CD14-positive monocyte (primary cell): Measurements from ENCODE around the gene SLCO2A1. TPM values are rescaled to one million over a fixed set of nuclear protein-coding genes. Genes with fewer than 3 reads are reported as not detected.

Source experiments
- DNase-seq, 3 donors: peaks; one replicate each; pipeline ENCODE4 v3.0.0-alpha.2; 2011 to 2022
- H2AFZ ChIP-seq: 2 replicates; pipeline ENCODE4 v1.6.0; 2012; ENCODE audit warnings: mild to moderate bottlenecking, low read depth, low read length, inconsistent platforms; ENCODE audit not compliant: insufficient read depth, poor library complexity, severe bottlenecking
- H3K27ac ChIP-seq, 2 donors: 1 replicate in 1 of 2; 2 replicates in 1 of 2; pipeline ENCODE4 v1.5.1; 2012 to 2013; ENCODE audit warnings: low read length in 2 of 2, control low read depth in 1 of 2, inconsistent platforms in 1 of 2, low read depth in 1 of 2, mild to moderate bottlenecking in 1 of 2
- H3K27me3 ChIP-seq, 2 donors: one replicate each; pipeline versions ENCODE4 v1.6.0 to v1.6.1; 2011 to 2013; ENCODE audit warnings: low read length in 2 of 2; ENCODE audit not compliant: control insufficient read depth in 2 of 2, insufficient read depth in 2 of 2
- H3K36me3 ChIP-seq, 2 donors: replicated peaks in 1 of 2; 1 replicate in 1 of 2; 2 replicates in 1 of 2; pipeline versions ENCODE4 v1.5.1 to v1.6.1; 2012 to 2013; ENCODE audit warnings: low read length in 2 of 2, control low read depth in 1 of 2, inconsistent platforms in 1 of 2, mild to moderate bottlenecking in 1 of 2; ENCODE audit not compliant: insufficient read depth in 2 of 2, control insufficient read depth in 1 of 2
- H3K4me1 ChIP-seq, 2 donors: 1 replicate in 1 of 2; 2 replicates in 1 of 2; pipeline versions ENCODE4 v1.5.1 to v1.6.1; 2012 to 2013; ENCODE audit warnings: low read length in 2 of 2, control low read depth in 1 of 2, inconsistent platforms in 1 of 2, mild to moderate bottlenecking in 1 of 2, moderate library complexity in 1 of 2; ENCODE audit not compliant: insufficient read depth in 2 of 2, control insufficient read depth in 1 of 2
- H3K4me2 ChIP-seq: replicated peaks from 2 replicates; pipeline ENCODE3; 2012; ENCODE audit warnings: low read length, moderate library complexity, mild to moderate bottlenecking; ENCODE audit not compliant: poor library complexity, severe bottlenecking; ENCODE audit errors: extremely low read depth
- H3K4me3 ChIP-seq, 3 experiments: fragments of 200-600 bp in 1 of 3; sonication (generic) in 1 of 3; replicated peaks in 1 of 3; 1 replicate in 2 of 3; 2 replicates in 1 of 3; pipeline ENCODE4 v1.5.1; 2011 to 2013; ENCODE audit warnings: low read length in 3 of 3, mild to moderate bottlenecking in 3 of 3, control low read depth in 2 of 3, low read depth in 2 of 3, inconsistent platforms in 1 of 3, moderate library complexity in 1 of 3
- H3K79me2 ChIP-seq: 2 replicates; pipeline ENCODE4 v1.6.0; 2012; ENCODE audit warnings: mild to moderate bottlenecking, control low read depth, inconsistent platforms, low read length, moderate library complexity; ENCODE audit not compliant: insufficient read depth
- H3K9ac ChIP-seq: 2 replicates; pipeline ENCODE4 v1.6.0; 2017; ENCODE audit warnings: low read length, mild to moderate bottlenecking; ENCODE audit not compliant: insufficient read depth, poor library complexity, severe bottlenecking
- H3K9me3 ChIP-seq, 2 donors: replicated peaks in 1 of 2; 1 replicate in 1 of 2; 2 replicates in 1 of 2; pipeline versions ENCODE4 v1.5.1 to v1.6.1; 2012 to 2013; ENCODE audit warnings: low read length in 2 of 2, control low read depth in 1 of 2; ENCODE audit not compliant: control insufficient read depth in 1 of 2, insufficient read depth in 1 of 2
- H4K20me1 ChIP-seq: 2 replicates; pipeline ENCODE4 v1.6.0; 2012; ENCODE audit warnings: mild to moderate bottlenecking, low read length, control low read depth, moderate library complexity; ENCODE audit not compliant: insufficient read depth
- H3K27ac Mint-ChIP-seq, 7 donors: one replicate each; pipeline ENCODE4 v1.8.0; 2020; ENCODE audit warnings: mild to moderate bottlenecking in 7 of 7, mixed read lengths in 7 of 7, moderate library complexity in 6 of 7, inconsistent platforms in 2 of 7
- H3K27me3 Mint-ChIP-seq, 3 donors: one replicate each; pipeline ENCODE4 v1.8.0; 2021 to 2022; ENCODE audit warnings: low read depth in 3 of 3, mild to moderate bottlenecking in 3 of 3, mixed read lengths in 3 of 3, moderate library complexity in 3 of 3, inconsistent platforms in 1 of 3
- H3K36me3 Mint-ChIP-seq, 2 donors: one replicate each; pipeline ENCODE4 v1.8.0; 2020; ENCODE audit warnings: mixed read lengths in 2 of 2, inconsistent platforms in 1 of 2, mild to moderate bottlenecking in 1 of 2
- H3K4me1 Mint-ChIP-seq: one replicate; pipeline ENCODE4 v1.8.0; 2020; ENCODE audit warnings: mild to moderate bottlenecking, mixed read lengths
- H3K4me3 Mint-ChIP-seq, 2 donors: one replicate each; pipeline ENCODE4 v1.8.0; 2020; ENCODE audit warnings: mild to moderate bottlenecking in 2 of 2, mixed read lengths in 2 of 2, moderate library complexity in 1 of 2
- H3K9me3 Mint-ChIP-seq, 7 donors: one replicate each; pipeline ENCODE4 v1.8.0; 2020 to 2022; ENCODE audit warnings: mixed read lengths in 7 of 7, mild to moderate bottlenecking in 6 of 7, moderate library complexity in 6 of 7, inconsistent platforms in 2 of 7
- CTCF ChIP-seq: fragments of 200-600 bp; IDR thresholded peaks from one replicate; pipeline ENCODE4 v1.8.0; 2022; ENCODE audit warnings: antibody characterized with exemption, mild to moderate bottlenecking
- WGBS: methylation state at CpG from one replicate; pipeline ENCODE4 v1.1.5; 2013; ENCODE audit warnings: missing lambda C conversion rate; ENCODE audit not compliant: insufficient coverage; 5-methylcytosine and 5-hydroxymethylcytosine counted together
- intact Hi-C, 2 donors: fragments of 100-400 bp; cut with micrococcal nuclease; formaldehyde crosslinking; loops; one replicate each; pipeline versions ENCODE4 v1.15.0 to v1.15.1; 2023
- polyA plus RNA-seq, 3 donors: library from polyadenylated mRNA; depleted of rRNA in 1 of 3; unstranded in 2 of 3; stranded (reverse) in 1 of 3; fragments of 300-500 nt in 2 of 3; fragments of >200 nt in 1 of 3; fragmentation: Illumina TruSeq in 2 of 3; gene quantifications; 1 replicate in 2 of 3; 2 replicates in 1 of 3; pipeline ENCODE4 v1.2.3, GENCODE V29; 2012 to 2021

SLCO2A1 gene
- polyA plus RNA-seq, 3 donors = 0.12 TPM; not detected in 2

DNA sequence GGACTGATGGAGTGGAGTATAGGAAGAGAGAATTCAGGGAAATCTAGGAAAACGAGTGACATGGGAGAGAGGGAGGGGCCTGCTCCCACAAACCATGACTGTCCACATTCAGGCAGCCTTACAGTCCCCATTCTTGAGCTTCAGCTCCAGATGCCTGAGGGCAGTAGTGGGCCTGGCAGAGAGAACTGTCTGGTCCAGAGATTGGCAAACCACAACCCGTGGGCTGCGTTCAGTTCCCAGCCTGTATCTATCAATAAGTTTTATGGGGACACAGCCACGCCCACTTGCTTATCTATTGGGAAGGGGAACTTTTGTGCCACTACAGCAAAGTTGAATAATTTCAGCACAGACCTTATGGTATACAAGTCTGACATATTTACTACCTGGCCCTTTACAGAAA is 63.8 kb downstream of the SLCO2A1 start:
- H3K4me3 ChIP-seq = no peak overlapping the region
- Mint-ChIP-seq H3K27me3 (no peaks in the 10 kb centered on the region), H3K9me3 (peaks cover 0 to 2% (median 0%) of the 10 kb centered on the region in 7 donors), H3K4me1 (no peaks in the 10 kb centered on the region), H3K27ac (no peak overlapping the region), H3K36me3 (no peaks in the 10 kb centered on the region), H3K4me3 (no peak overlapping the region)
- no peaks in the 10 kb centered on the region for H3K4me1 ChIP-seq
- no peak overlapping the region for H3K9ac ChIP-seq
- no peaks in the 10 kb centered on the region for H3K9me3 ChIP-seq
- H3K4me2 ChIP-seq = no peak overlapping the region
- TF ChIP-seq CTCF = no peak
- intact Hi-C loops = no loop called here
- H4K20me1 ChIP-seq = no peaks in the 10 kb centered on the region
- H3K27me3 ChIP-seq = no peaks in the 10 kb centered on the region
- DNase-seq = no peak
- no peak overlapping the region for H3K27ac ChIP-seq
- no CpG with 5 or more reads among the region's 4 CpGs for WGBS
- H2AFZ ChIP-seq = no peak overlapping the region
- H3K36me3 ChIP-seq = no peaks in the 10 kb centered on the region
- H3K79me2 ChIP-seq = no peaks in the 10 kb centered on the region

GRCh38 chr3:133965013-133965570 is 64.6 kb downstream of the SLCO2A1 start:
- Histone ChIP-seq H3K4me2 (no peak overlapping the region), H3K4me1 (no peaks in the 10 kb centered on the region), H3K9me3 (no peaks in the 10 kb centered on the region), H3K27me3 (no peaks in the 10 kb centered on the region), H4K20me1 (no peaks in the 10 kb centered on the region), H3K36me3 (no peaks in the 10 kb centered on the region), H2AFZ (no peak overlapping the region), H3K79me2 (no peaks in the 10 kb centered on the region), H3K9ac (no peak overlapping the region), H3K27ac (no peak overlapping the region), H3K4me3 (no peak overlapping the region)
- Mint-ChIP-seq H3K4me3 (no peak overlapping the region), H3K36me3 (no peaks in the 10 kb centered on the region), H3K9me3 (peaks cover 0 to 2% (median 0%) of the 10 kb centered on the region in 7 donors), H3K4me1 (no peaks in the 10 kb centered on the region), H3K27ac (no peak overlapping the region), H3K27me3 (no peaks in the 10 kb centered on the region)
- no peak for DNase-seq
- no peak for TF ChIP-seq CTCF
- intact Hi-C loops = no loop called here
- WGBS = 94% methylated on average over 8 of the region's 12 CpGs
